HepG2 (cell line): ENCODE results near the gene USH2A. TPM values are rescaled to one million over a fixed set of nuclear protein-coding genes. Genes with fewer than 3 reads are reported as not detected.

Source experiments
- ATAC-seq: fragments of 200-7000 bp; cut with Tn5 transposase; 3 replicates; pipeline ENCODE4 v1.9.1; 2020; ENCODE audit warnings: mild to moderate bottlenecking, moderate library complexity
- BruUV-seq: library from RNA; stranded (reverse); fragments of 400-500 nt; replicated peaks from 2 replicates; lab custom pipeline; 2021; lab: Mats Ljungman, UMichigan
- CTCF ChIA-PET: fragments of 300-600 bp; formaldehyde crosslinking; extraction: SDS; loops from one replicate; lab custom pipeline; 2021; ENCODE audit warnings: low total read pairs, inconsistent platforms, low intra/inter-chr PET ratio; lab: Yijun Ruan, JAX
- POLR2A ChIA-PET: fragments of 350-600 bp; sonication (Branson Sonifier 250); formaldehyde crosslinking; loops from one replicate; lab custom pipeline; 2020; ENCODE audit warnings: antibody characterized with exemption, inconsistent platforms; lab: Yijun Ruan, JAX
- DNase-seq: peaks from one replicate; pipeline ENCODE4 v3.0.0-alpha.2; 2015; ENCODE audit warnings: low spot score
- FAIRE-seq: peaks from 3 replicates; lab custom pipeline; 2011; peaks lifted over from hg19 to GRCh38; lab: Jason Lieb, UNC
- H2AFZ ChIP-seq: one replicate; pipeline ENCODE4 v1.6.1; 2011; ENCODE audit warnings: low read length, inconsistent platforms
- H3K27ac ChIP-seq: fragments of 300-600 bp; 3 replicates; pipeline ENCODE4 v1.8.0; 2011; ENCODE audit warnings: mixed run types, mild to moderate bottlenecking, mixed read lengths, low read length, inconsistent platforms; ENCODE audit not compliant: insufficient read depth; ENCODE audit errors: extremely low read length
- H3K27me3 ChIP-seq, 2 experiments: fragments of 200-600 bp in 1 of 2; 2 replicates in 1 of 2; 3 replicates in 1 of 2; pipeline versions ENCODE4 v1.6.0 to v1.8.0; 2011; ENCODE audit warnings: low read length in 2 of 2, mild to moderate bottlenecking in 2 of 2, moderate library complexity in 2 of 2, inconsistent platforms in 1 of 2; ENCODE audit not compliant: insufficient read depth in 2 of 2, control insufficient read depth in 1 of 2
- H3K36me3 ChIP-seq, 2 experiments: fragments of 200-600 bp in 1 of 2; replicated peaks in 1 of 2; 2 replicates in 1 of 2; 3 replicates in 1 of 2; pipeline versions ENCODE4 v1.5.1 to v1.8.0; 2011; ENCODE audit warnings: low read length in 2 of 2, inconsistent platforms in 1 of 2; ENCODE audit not compliant: insufficient read depth in 2 of 2, control insufficient read depth in 1 of 2
- H3K4me1 ChIP-seq: 2 replicates; pipeline ENCODE4 v1.5.1; 2012; ENCODE audit warnings: low read length, inconsistent platforms; ENCODE audit not compliant: insufficient read depth
- H3K4me2 ChIP-seq: 2 replicates; pipeline ENCODE4 v1.6.0; 2011; ENCODE audit warnings: low read depth, low read length, inconsistent platforms
- H3K4me3 ChIP-seq, 3 experiments: fragments of 200-600 bp in 1 of 3; sonication (generic), shearing (Covaris generic) in 1 of 3; replicated peaks in 1 of 3; 2 replicates each; pipeline ENCODE4 v1.5.1; 2011 to 2016; ENCODE audit warnings: low read length in 3 of 3, inconsistent platforms in 2 of 3, low read depth in 2 of 3, mild to moderate bottlenecking in 2 of 3, control low read depth in 1 of 3, mixed read lengths in 1 of 3; ENCODE audit not compliant: insufficient read depth in 1 of 3
- H3K79me2 ChIP-seq: one replicate; pipeline ENCODE4 v1.6.1; 2011; ENCODE audit warnings: low read length, inconsistent platforms; ENCODE audit not compliant: insufficient read depth
- H3K9ac ChIP-seq: 2 replicates; pipeline ENCODE4 v1.6.0; 2011; ENCODE audit warnings: mild to moderate bottlenecking, low read depth, low read length, inconsistent platforms; ENCODE audit not compliant: insufficient read depth
- H3K9me3 ChIP-seq: 2 replicates; pipeline ENCODE4 v1.5.1; 2012; ENCODE audit warnings: mild to moderate bottlenecking, low read length
- H4K20me1 ChIP-seq: 2 replicates; pipeline ENCODE4 v1.6.0; 2011; ENCODE audit warnings: inconsistent platforms, mild to moderate bottlenecking, low read length, moderate library complexity; ENCODE audit not compliant: insufficient read depth
- ARNTL ChIP-seq: sonication (generic); formaldehyde crosslinking; IDR thresholded peaks from 2 replicates; pipeline ENCODE4 v1.4.0; 2020; ENCODE audit warnings: mild to moderate bottlenecking, missing genetic modification reagents
- CHD4 ChIP-seq: fragments of 200-600 bp; sonication (generic); IDR thresholded peaks from 2 replicates; pipeline ENCODE4 v1.7.0; 2017; ENCODE audit warnings: mild to moderate bottlenecking, low read length, borderline replicate concordance
- EEA1 ChIP-seq: sonication (generic); formaldehyde crosslinking; IDR thresholded peaks from 2 replicates; pipeline ENCODE4 v1.5.1; 2020; ENCODE audit warnings: mild to moderate bottlenecking, missing genetic modification reagents, borderline replicate concordance
- HOXA9 ChIP-seq: sonication (generic); formaldehyde crosslinking; IDR thresholded peaks from 2 replicates; pipeline ENCODE4 v1.8.1; 2022; ENCODE audit warnings: missing genetic modification reagents, mild to moderate bottlenecking, moderate library complexity, borderline replicate concordance
- KDM5B ChIP-seq: sonication (generic); formaldehyde crosslinking; IDR thresholded peaks from 2 replicates; pipeline ENCODE4 v1.4.0; 2020; ENCODE audit warnings: missing genetic modification reagents, mild to moderate bottlenecking, borderline replicate concordance
- ZNF563 ChIP-seq: sonication (generic); formaldehyde crosslinking; IDR thresholded peaks from 2 replicates; pipeline ENCODE4 v1.8.0; 2022; ENCODE audit warnings: mild to moderate bottlenecking, moderate library complexity, missing genetic modification reagents
- WGBS: methylation state at CpG from one replicate; pipeline ENCODE4 v1.1.6; 2017; ENCODE audit warnings: low lambda C conversion rate; 5-methylcytosine and 5-hydroxymethylcytosine counted together
- in situ Hi-C: cut with HindIII; loops from 2 replicates; pipeline ENCODE4 v1.10.0; 2017; ENCODE audit warnings: low pct_unique_long_range_greater_than_20kb; ENCODE audit not compliant: extremely low pct_ligation_motif_present
- intact Hi-C: fragments of 100-400 bp; cut with micrococcal nuclease; formaldehyde crosslinking; loops from one replicate; pipeline ENCODE4 v1.10.0; 2022; ENCODE audit not compliant: unreplicated experiment
- polyA plus RNA-seq, 8 experiments: library from polyadenylated mRNA; depleted of rRNA in 3 of 8; stranded (reverse) in 7 of 8; unstranded in 1 of 8; fragments of >200 nt; fragmentation: Illumina TruSeq in 4 of 8; extraction: Trizol in 4 of 8; gene quantifications; 2 replicates each; pipeline versions ENCODE4 v1.2.1 to v1.2.3, GENCODE V29; 2011 to 2016; ENCODE audit warnings: low read depth in 4 of 8, missing spikeins in 1 of 8, mixed read lengths in 1 of 8; ENCODE audit not compliant: insufficient read depth in 1 of 8
- total RNA-seq, 5 experiments: library from RNA; depleted of rRNA; stranded (reverse); fragments of >200 nt; fragmentation: Illumina TruSeq; extraction: Trizol; gene quantifications; 2 replicates each; pipeline ENCODE4 v1.2.3, GENCODE V29; 2016; ENCODE audit warnings: low read depth in 1 of 5
- TF ChIP-seq, protein P1 (sequence below): sonication (generic); formaldehyde crosslinking; IDR thresholded peaks from 2 replicates; pipeline ENCODE4 v1.4.0; 2020; ENCODE audit warnings: missing genetic modification reagents
- TF ChIP-seq, protein P2 (sequence below): sonication (generic); formaldehyde crosslinking; IDR thresholded peaks from 2 replicates; pipeline ENCODE4 v1.4.0; 2020; ENCODE audit warnings: missing genetic modification reagents
- TF ChIP-seq, protein P3 (sequence below): sonication (generic); formaldehyde crosslinking; IDR thresholded peaks from 2 replicates; pipeline ENCODE4 v1.4.0; 2020; ENCODE audit warnings: missing genetic modification reagents
- TF ChIP-seq, protein P4 (sequence below): sonication (generic); formaldehyde crosslinking; IDR thresholded peaks from 2 replicates; pipeline ENCODE4 v1.4.0; 2020; ENCODE audit warnings: missing genetic modification reagents, low read depth, mild to moderate bottlenecking, borderline replicate concordance

Gene USH2A
- total and polyA plus RNA-seq, 2 of the 13 experiments (the other 11 are each of a cell fraction or from before 2014, with no cell fraction given) = 0.02 TPM; not detected in 1

DNA sequence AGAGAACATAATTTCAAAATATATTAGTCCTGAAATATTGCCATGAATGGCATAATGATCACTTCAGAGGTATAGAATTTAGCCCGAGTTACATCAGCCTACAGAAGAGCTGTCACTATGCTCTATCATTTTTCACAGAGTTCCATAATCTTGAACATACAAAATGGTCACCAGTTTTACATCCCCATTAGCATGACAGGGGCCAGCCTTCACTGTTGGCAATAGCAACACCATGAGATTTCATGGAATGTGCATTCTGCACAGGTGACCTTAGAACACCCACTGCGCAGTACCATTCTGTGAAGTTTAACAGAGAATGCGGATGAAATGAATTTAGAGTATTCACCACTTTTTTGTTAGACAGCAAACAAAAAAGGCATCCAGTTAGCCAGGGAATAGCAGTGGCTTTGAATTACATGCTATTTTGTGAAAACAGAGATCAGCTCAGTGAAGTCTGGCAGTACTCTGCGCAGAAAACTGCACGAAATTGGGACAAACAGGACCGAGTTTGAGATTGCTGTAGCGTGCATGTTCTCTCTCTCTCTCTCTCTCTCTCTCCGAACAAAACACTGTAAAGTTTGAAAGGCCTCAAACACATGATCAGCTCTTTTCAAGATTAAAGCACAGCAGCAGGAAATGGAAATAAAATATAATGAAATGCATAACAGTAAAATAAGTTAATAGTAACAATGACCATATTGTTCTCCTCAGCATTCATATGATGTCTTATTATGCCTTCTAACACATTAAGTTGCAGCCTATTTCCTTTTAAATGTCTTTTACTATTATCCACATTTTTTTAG, 349.3 kb downstream of the USH2A start:
- no peaks in the 10 kb centered on the region for H3K36me3 ChIP-seq
- ChIA-PET POLR2A (no interaction called here), CTCF (no interaction called here)
- BruUV-seq = no TSS peak
- no peaks in the 10 kb centered on the region for H4K20me1 ChIP-seq
- H3K4me3 ChIP-seq = no peak overlapping the region
- H3K9ac ChIP-seq = no peak overlapping the region
- no peak for FAIRE-seq
- no peak for DNase-seq
- no peak for ATAC-seq
- no peak overlapping the region for H2AFZ ChIP-seq
- H3K27me3 ChIP-seq = no peaks in the 10 kb centered on the region
- no peaks in the 10 kb centered on the region for H3K79me2 ChIP-seq
- intact Hi-C loops = no loop called here
- no peaks in the 10 kb centered on the region for H3K4me1 ChIP-seq
- in situ Hi-C loops = no loop called here
- H3K4me2 ChIP-seq = no peak overlapping the region
- H3K9me3 ChIP-seq = no peaks in the 10 kb centered on the region
- no peak overlapping the region for H3K27ac ChIP-seq
- WGBS = 34% methylated on average over 8 of the region's 8 CpGs
- TF ChIP-seq ZNF563 = no peak
- TF ChIP-seq HOXA9 (CRISPR knock-in tag) = no peak
- no peak for TF ChIP-seq KDM5B (CRISPR knock-in tag)
- TF ChIP-seq, protein P1, sequence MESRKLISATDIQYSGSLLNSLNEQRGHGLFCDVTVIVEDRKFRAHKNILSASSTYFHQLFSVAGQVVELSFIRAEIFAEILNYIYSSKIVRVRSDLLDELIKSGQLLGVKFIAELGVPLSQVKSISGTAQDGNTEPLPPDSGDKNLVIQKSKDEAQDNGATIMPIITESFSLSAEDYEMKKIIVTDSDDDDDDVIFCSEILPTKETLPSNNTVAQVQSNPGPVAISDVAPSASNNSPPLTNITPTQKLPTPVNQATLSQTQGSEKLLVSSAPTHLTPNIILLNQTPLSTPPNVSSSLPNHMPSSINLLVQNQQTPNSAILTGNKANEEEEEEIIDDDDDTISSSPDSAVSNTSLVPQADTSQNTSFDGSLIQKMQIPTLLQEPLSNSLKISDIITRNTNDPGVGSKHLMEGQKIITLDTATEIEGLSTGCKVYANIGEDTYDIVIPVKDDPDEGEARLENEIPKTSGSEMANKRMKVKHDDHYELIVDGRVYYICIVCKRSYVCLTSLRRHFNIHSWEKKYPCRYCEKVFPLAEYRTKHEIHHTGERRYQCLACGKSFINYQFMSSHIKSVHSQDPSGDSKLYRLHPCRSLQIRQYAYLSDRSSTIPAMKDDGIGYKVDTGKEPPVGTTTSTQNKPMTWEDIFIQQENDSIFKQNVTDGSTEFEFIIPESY (CRISPR knock-in tag) = no peak
- TF ChIP-seq, protein P2, sequence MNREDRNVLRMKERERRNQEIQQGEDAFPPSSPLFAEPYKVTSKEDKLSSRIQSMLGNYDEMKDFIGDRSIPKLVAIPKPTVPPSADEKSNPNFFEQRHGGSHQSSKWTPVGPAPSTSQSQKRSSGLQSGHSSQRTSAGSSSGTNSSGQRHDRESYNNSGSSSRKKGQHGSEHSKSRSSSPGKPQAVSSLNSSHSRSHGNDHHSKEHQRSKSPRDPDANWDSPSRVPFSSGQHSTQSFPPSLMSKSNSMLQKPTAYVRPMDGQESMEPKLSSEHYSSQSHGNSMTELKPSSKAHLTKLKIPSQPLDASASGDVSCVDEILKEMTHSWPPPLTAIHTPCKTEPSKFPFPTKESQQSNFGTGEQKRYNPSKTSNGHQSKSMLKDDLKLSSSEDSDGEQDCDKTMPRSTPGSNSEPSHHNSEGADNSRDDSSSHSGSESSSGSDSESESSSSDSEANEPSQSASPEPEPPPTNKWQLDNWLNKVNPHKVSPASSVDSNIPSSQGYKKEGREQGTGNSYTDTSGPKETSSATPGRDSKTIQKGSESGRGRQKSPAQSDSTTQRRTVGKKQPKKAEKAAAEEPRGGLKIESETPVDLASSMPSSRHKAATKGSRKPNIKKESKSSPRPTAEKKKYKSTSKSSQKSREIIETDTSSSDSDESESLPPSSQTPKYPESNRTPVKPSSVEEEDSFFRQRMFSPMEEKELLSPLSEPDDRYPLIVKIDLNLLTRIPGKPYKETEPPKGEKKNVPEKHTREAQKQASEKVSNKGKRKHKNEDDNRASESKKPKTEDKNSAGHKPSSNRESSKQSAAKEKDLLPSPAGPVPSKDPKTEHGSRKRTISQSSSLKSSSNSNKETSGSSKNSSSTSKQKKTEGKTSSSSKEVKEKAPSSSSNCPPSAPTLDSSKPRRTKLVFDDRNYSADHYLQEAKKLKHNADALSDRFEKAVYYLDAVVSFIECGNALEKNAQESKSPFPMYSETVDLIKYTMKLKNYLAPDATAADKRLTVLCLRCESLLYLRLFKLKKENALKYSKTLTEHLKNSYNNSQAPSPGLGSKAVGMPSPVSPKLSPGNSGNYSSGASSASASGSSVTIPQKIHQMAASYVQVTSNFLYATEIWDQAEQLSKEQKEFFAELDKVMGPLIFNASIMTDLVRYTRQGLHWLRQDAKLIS = no peak
- TF ChIP-seq, protein P3, sequence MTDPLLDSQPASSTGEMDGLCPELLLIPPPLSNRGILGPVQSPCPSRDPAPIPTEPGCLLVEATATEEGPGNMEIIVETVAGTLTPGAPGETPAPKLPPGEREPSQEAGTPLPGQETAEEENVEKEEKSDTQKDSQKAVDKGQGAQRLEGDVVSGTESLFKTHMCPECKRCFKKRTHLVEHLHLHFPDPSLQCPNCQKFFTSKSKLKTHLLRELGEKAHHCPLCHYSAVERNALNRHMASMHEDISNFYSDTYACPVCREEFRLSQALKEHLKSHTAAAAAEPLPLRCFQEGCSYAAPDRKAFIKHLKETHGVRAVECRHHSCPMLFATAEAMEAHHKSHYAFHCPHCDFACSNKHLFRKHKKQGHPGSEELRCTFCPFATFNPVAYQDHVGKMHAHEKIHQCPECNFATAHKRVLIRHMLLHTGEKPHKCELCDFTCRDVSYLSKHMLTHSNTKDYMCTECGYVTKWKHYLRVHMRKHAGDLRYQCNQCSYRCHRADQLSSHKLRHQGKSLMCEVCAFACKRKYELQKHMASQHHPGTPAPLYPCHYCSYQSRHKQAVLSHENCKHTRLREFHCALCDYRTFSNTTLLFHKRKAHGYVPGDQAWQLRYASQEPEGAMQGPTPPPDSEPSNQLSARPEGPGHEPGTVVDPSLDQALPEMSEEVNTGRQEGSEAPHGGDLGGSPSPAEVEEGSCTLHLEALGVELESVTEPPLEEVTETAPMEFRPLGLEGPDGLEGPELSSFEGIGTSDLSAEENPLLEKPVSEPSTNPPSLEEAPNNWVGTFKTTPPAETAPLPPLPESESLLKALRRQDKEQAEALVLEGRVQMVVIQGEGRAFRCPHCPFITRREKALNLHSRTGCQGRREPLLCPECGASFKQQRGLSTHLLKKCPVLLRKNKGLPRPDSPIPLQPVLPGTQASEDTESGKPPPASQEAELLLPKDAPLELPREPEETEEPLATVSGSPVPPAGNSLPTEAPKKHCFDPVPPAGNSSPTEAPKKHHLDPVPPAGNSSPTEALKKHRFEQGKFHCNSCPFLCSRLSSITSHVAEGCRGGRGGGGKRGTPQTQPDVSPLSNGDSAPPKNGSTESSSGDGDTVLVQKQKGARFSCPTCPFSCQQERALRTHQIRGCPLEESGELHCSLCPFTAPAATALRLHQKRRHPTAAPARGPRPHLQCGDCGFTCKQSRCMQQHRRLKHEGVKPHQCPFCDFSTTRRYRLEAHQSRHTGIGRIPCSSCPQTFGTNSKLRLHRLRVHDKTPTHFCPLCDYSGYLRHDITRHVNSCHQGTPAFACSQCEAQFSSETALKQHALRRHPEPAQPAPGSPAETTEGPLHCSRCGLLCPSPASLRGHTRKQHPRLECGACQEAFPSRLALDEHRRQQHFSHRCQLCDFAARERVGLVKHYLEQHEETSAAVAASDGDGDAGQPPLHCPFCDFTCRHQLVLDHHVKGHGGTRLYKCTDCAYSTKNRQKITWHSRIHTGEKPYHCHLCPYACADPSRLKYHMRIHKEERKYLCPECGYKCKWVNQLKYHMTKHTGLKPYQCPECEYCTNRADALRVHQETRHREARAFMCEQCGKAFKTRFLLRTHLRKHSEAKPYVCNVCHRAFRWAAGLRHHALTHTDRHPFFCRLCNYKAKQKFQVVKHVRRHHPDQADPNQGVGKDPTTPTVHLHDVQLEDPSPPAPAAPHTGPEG (CRISPR knock-in tag) = no peak
- TF ChIP-seq EEA1 (CRISPR knock-in tag) = no peak
- TF ChIP-seq CHD4 = no peak
- TF ChIP-seq, protein P4, sequence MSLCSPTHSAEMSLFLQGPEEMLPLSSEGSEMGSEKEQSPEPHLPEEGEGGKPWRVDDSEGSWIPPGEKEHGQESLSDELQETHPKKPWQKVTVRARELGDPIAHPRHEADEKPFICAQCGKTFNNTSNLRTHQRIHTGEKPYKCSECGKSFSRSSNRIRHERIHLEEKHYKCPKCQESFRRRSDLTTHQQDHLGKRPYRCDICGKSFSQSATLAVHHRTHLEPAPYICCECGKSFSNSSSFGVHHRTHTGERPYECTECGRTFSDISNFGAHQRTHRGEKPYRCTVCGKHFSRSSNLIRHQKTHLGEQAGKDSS (CRISPR knock-in tag) = no peak
- no peak for TF ChIP-seq ARNTL
